HG03565 (cell line): Measurements from ENCODE around the gene TAF1B.

Experiments
- ATAC-seq: cut with Tn5 transposase; IDR thresholded peaks from one replicate; pipeline ENCODE4 v1.9.1; 2021; ENCODE audit warnings: mild to moderate bottlenecking, moderate library complexity; ENCODE audit not compliant: unreplicated experiment

The TAF1B gene

GRCh38 chr2:9982891-9983290 lies 139.6 kb downstream of the TAF1B start:
- ATAC-seq, result no peak

GRCh38 chr2:9983401-9984216 lies 140.3 kb downstream of the TAF1B start:
- ATAC-seq, result no peak
